ENCODE data around the gene MYCBPAP. TPM values are rescaled to one million over a fixed set of nuclear protein-coding genes. Genes with fewer than 3 reads are reported as not detected.

The MYCBPAP gene
- polyA plus RNA-seq, 1 experiment, result 0.17 TPM

- Histone ChIP-seq H3K9me3 (ENCODE audit: control insufficient read depth, insufficient read depth, low read length) (no peaks in the 10 kb centered on the region; the same call in 1 of the 2 replicates), H3K27me3 (ENCODE audit: control insufficient read depth, insufficient read depth, low read length) (no peaks in the 10 kb centered on the region), H3K4me3 (ENCODE audit: low read depth, low read length) (no peak overlapping the region), H3K27ac (ENCODE audit: low read depth, low read length) (no peak overlapping the region)
- POLR2A ChIA-PET, result no interaction called here
- DNase-seq (ENCODE audit: low read depth, low spot score), result no peak
- no peak for TF ChIP-seq CTCF (IDR thresholded peaks at IDR 0.05; ENCODE audit: low read depth, low read length)
- CTCF ChIA-PET, result interaction anchor here (0.7 to 3.9 kb wide), 4 partner anchors 20 to 213 kb away, joined by 3 to 22 read pairs (median 4); partner anchors contain the start of gene LRRC59
Observed at GRCh38 chr17:50481648-50482047, 26.6 kb upstream of the MYCBPAP start.

GRCh38 chr17:50482110-50482509, 26.1 kb upstream of the MYCBPAP start:
- no peak for TF ChIP-seq CTCF (IDR thresholded peaks at IDR 0.05; ENCODE audit: low read depth, low read length)
- Histone ChIP-seq H3K27me3 (ENCODE audit: control insufficient read depth, insufficient read depth, low read length) (no peaks in the 10 kb centered on the region), H3K27ac (ENCODE audit: low read depth, low read length) (peak overlapping the region; percentile 31), H3K4me3 (ENCODE audit: low read depth, low read length) (no peak overlapping the region), H3K9me3 (ENCODE audit: control insufficient read depth, insufficient read depth, low read length) (no peaks in the 10 kb centered on the region; the same call in 1 of the 2 replicates)
- no peak for DNase-seq (ENCODE audit: low read depth, low spot score)
- ChIA-PET CTCF (interaction anchor here (0.7 to 3.9 kb wide), 7 partner anchors 11 to 213 kb away, joined by 3 to 22 read pairs (median 4); partner anchors contain the start of gene LRRC59), POLR2A (no interaction called here)

- peak; percentile 88 for TF ChIP-seq CTCF (IDR thresholded peaks at IDR 0.05; ENCODE audit: low read depth, low read length)
- Histone ChIP-seq H3K27me3 (ENCODE audit: control insufficient read depth, insufficient read depth, low read length) (no peaks in the 10 kb centered on the region), H3K4me3 (ENCODE audit: low read depth, low read length) (no peak overlapping the region), H3K27ac (ENCODE audit: low read depth, low read length) (peak overlapping the region; percentile 96), H3K9me3 (ENCODE audit: control insufficient read depth, insufficient read depth, low read length) (no peaks in the 10 kb centered on the region; the same call in 1 of the 2 replicates)
- peak; percentile 91 for DNase-seq (ENCODE audit: low read depth, low spot score)
- POLR2A ChIA-PET, result interaction anchor here (1.1 kb wide), 1 partner anchor 60 kb away, joined by 4 read pairs; no protein-coding TSS in a partner anchor
- CTCF ChIA-PET, result interaction anchor here (0.7 to 3.9 kb wide), 12 partner anchors 10 to 358 kb away, joined by 3 to 22 read pairs (median 5); partner anchors contain the start of gene LRRC59
Observed at GRCh38 chr17:50482516-50482915, 25.7 kb upstream of the MYCBPAP start.

GRCh38 chr17:50483266-50483665, 25.0 kb upstream of the MYCBPAP start:
- Histone ChIP-seq H3K4me3 (ENCODE audit: low read depth, low read length) (no peak overlapping the region), H3K27ac (ENCODE audit: low read depth, low read length) (no peak overlapping the region), H3K9me3 (ENCODE audit: control insufficient read depth, insufficient read depth, low read length) (no peaks in the 10 kb centered on the region; the same call in 1 of the 2 replicates), H3K27me3 (ENCODE audit: control insufficient read depth, insufficient read depth, low read length) (no peaks in the 10 kb centered on the region)
- DNase-seq (ENCODE audit: low read depth, low spot score), result no peak
- ChIA-PET POLR2A (interaction anchor here (1.1 kb wide), 1 partner anchor 59 kb away, joined by 4 read pairs; no protein-coding TSS in a partner anchor), CTCF (interaction anchor here (0.7 to 3.9 kb wide), 9 partner anchors 11 to 357 kb away, joined by 3 to 22 read pairs (median 5); no protein-coding TSS in a partner anchor)
- TF ChIP-seq CTCF (IDR thresholded peaks at IDR 0.05; ENCODE audit: low read depth, low read length), result no peak

GRCh38 chr17:50484386-50485155, 23.7 kb upstream of the MYCBPAP start:
- DNase-seq (ENCODE audit: low read depth, low spot score), result no peak
- CTCF ChIA-PET, result interaction anchor here (0.8 to 3.9 kb wide), 6 partner anchors 9 to 887 kb away, joined by 3 to 22 read pairs (median 10); no protein-coding TSS in a partner anchor
- TF ChIP-seq CTCF (IDR thresholded peaks at IDR 0.05; ENCODE audit: low read depth, low read length), result no peak
- Histone ChIP-seq H3K27ac (ENCODE audit: low read depth, low read length) (no peak overlapping the region), H3K4me3 (ENCODE audit: low read depth, low read length) (no peak overlapping the region), H3K9me3 (ENCODE audit: control insufficient read depth, insufficient read depth, low read length) (no peaks in the 10 kb centered on the region), H3K27me3 (ENCODE audit: control insufficient read depth, insufficient read depth, low read length) (no peaks in the 10 kb centered on the region)
- POLR2A ChIA-PET, result no interaction called here
